HEK293 (cell line): ENCODE data around the gene HMCN2.

Experiments
- TCF7L2 ChIP-seq: IDR thresholded peaks from 2 replicates; pipeline ENCODE4 v1.6.1; 2011; ENCODE audit warnings: low read depth, mild to moderate bottlenecking, inconsistent platforms, low read length, moderate library complexity, borderline replicate concordance
- ZBTB21 ChIP-seq: fragments of 450-650 bp; formaldehyde crosslinking; IDR thresholded peaks from 2 replicates; pipeline ENCODE4 v1.5.1; 2017; ENCODE audit warnings: missing biosample characterization, missing genetic modification characterization
- ZBTB8A ChIP-seq: fragments of 450-650 bp; formaldehyde crosslinking; IDR thresholded peaks from 2 replicates; pipeline ENCODE4 v1.5.1; 2016; ENCODE audit warnings: missing biosample characterization, missing genetic modification characterization
- ZNF121 ChIP-seq: fragments of 450-650 bp; formaldehyde crosslinking; IDR thresholded peaks from 2 replicates; pipeline ENCODE4 v1.5.1; 2016; ENCODE audit warnings: missing biosample characterization, missing genetic modification characterization
- ZNF274 ChIP-seq, 2 experiments: fragments of 200-500 bp in 1 of 2; fragments of 450-650 bp in 1 of 2; sonication (Bioruptor generic) in 1 of 2; formaldehyde crosslinking in 1 of 2; IDR thresholded peaks; 2 replicates each; pipeline versions ENCODE4 v1.5.1 to v1.6.1; 2014 to 2016; ENCODE audit warnings: borderline replicate concordance in 1 of 2, inconsistent platforms in 1 of 2, low read length in 1 of 2, missing biosample characterization in 1 of 2, missing genetic modification characterization in 1 of 2
- ZNF416 ChIP-seq: fragments of 450-650 bp; formaldehyde crosslinking; IDR thresholded peaks from 2 replicates; pipeline ENCODE4 v1.5.1; 2016; ENCODE audit warnings: missing biosample characterization, missing genetic modification characterization
- ZNF513 ChIP-seq: fragments of 450-650 bp; IDR thresholded peaks from 2 replicates; pipeline ENCODE4 v1.5.1; 2018; ENCODE audit warnings: missing biosample characterization, missing genetic modification characterization
- ZNF670 ChIP-seq: fragments of 450-650 bp; formaldehyde crosslinking; IDR thresholded peaks from 2 replicates; pipeline ENCODE4 v1.5.1; 2016; ENCODE audit warnings: missing biosample characterization, missing genetic modification characterization, low read depth
- TF ChIP-seq, protein P1 (sequence below): fragments of 450-650 bp; formaldehyde crosslinking; IDR thresholded peaks from 2 replicates; pipeline ENCODE4 v1.5.1; 2016; ENCODE audit warnings: missing biosample characterization, missing genetic modification characterization
- TF ChIP-seq, protein P2 (sequence below): fragments of 450-650 bp; formaldehyde crosslinking; conservative IDR thresholded peaks from 2 replicates; pipeline ENCODE4 v1.5.1; 2016; ENCODE audit warnings: low read depth, missing biosample characterization, missing genetic modification characterization
- TF ChIP-seq, protein P3 (sequence below): fragments of 450-650 bp; formaldehyde crosslinking; IDR thresholded peaks from 2 replicates; pipeline ENCODE4 v1.5.1; 2016; ENCODE audit warnings: missing biosample characterization, missing genetic modification characterization
- TF ChIP-seq, protein P4 (sequence below): fragments of 450-650 bp; formaldehyde crosslinking; IDR thresholded peaks from 2 replicates; pipeline ENCODE4 v1.5.1; 2016; ENCODE audit warnings: missing biosample characterization, missing genetic modification characterization

DNA sequence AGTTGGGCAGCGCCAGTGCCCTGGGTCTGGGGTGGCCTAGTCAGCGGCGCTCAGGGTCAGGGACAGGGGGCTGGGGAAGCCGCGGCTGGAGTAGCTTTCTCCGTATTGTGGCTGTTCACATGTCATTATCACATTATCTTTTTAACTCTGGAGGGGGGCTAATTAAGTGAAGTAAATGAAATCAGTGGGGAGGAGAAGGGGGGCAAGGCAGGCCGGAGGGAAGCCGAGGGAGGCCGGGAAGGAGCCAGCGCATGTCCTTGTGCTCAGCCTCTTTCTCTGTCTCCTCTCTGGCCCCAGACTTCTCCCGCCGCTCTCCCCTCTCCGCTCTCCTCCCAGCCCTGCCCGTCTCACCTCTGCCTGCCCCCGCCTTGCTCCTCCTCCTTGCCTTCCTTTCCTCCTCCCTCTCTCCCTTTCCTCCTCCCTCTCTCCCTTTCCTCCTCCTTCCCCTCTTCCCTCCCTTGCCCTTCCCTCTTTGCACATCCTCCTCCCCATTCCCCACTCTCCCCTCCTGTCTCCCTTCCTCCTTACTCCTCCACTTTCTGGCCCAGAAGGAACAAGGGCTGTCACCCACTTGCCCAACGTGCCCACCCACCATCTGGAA is 217.9 kb downstream of the HMCN2 start:
- TF ChIP-seq ZNF121 (tag by site-specific recombination) (no peak), ZNF513 (tag by site-specific recombination) (no peak), ZBTB21 (tag by site-specific recombination) (no peak), ZNF670 (no peak), ZNF274 (IDR thresholded peaks at IDR 0.05; ENCODE audit: low read length) (no peak), ZNF274 (tag by site-specific recombination; IDR thresholded peaks at IDR 0.05; ENCODE audit: borderline replicate concordance) (no peak), ZBTB8A (tag by site-specific recombination) (no peak), TCF7L2 (no peak), ZNF416 (tag by site-specific recombination) (no peak)
- TF ChIP-seq, protein P1, sequence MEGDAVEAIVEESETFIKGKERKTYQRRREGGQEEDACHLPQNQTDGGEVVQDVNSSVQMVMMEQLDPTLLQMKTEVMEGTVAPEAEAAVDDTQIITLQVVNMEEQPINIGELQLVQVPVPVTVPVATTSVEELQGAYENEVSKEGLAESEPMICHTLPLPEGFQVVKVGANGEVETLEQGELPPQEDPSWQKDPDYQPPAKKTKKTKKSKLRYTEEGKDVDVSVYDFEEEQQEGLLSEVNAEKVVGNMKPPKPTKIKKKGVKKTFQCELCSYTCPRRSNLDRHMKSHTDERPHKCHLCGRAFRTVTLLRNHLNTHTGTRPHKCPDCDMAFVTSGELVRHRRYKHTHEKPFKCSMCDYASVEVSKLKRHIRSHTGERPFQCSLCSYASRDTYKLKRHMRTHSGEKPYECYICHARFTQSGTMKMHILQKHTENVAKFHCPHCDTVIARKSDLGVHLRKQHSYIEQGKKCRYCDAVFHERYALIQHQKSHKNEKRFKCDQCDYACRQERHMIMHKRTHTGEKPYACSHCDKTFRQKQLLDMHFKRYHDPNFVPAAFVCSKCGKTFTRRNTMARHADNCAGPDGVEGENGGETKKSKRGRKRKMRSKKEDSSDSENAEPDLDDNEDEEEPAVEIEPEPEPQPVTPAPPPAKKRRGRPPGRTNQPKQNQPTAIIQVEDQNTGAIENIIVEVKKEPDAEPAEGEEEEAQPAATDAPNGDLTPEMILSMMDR (tag by site-specific recombination): no peak
- TF ChIP-seq, protein P2, sequence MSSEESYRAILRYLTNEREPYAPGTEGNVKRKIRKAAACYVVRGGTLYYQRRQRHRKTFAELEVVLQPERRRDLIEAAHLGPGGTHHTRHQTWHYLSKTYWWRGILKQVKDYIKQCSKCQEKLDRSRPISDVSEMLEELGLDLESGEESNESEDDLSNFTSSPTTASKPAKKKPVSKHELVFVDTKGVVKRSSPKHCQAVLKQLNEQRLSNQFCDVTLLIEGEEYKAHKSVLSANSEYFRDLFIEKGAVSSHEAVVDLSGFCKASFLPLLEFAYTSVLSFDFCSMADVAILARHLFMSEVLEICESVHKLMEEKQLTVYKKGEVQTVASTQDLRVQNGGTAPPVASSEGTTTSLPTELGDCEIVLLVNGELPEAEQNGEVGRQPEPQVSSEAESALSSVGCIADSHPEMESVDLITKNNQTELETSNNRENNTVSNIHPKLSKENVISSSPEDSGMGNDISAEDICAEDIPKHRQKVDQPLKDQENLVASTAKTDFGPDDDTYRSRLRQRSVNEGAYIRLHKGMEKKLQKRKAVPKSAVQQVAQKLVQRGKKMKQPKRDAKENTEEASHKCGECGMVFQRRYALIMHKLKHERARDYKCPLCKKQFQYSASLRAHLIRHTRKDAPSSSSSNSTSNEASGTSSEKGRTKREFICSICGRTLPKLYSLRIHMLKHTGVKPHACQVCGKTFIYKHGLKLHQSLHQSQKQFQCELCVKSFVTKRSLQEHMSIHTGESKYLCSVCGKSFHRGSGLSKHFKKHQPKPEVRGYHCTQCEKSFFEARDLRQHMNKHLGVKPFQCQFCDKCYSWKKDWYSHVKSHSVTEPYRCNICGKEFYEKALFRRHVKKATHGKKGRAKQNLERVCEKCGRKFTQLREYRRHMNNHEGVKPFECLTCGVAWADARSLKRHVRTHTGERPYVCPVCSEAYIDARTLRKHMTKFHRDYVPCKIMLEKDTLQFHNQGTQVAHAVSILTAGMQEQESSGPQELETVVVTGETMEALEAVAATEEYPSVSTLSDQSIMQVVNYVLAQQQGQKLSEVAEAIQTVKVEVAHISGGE (tag by site-specific recombination): no peak
- TF ChIP-seq, protein P3, sequence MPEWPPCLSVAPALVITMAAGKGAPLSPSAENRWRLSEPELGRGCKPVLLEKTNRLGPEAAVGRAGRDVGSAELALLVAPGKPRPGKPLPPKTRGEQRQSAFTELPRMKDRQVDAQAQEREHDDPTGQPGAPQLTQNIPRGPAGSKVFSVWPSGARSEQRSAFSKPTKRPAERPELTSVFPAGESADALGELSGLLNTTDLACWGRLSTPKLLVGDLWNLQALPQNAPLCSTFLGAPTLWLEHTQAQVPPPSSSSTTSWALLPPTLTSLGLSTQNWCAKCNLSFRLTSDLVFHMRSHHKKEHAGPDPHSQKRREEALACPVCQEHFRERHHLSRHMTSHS (tag by site-specific recombination): no peak
- TF ChIP-seq, protein P4, sequence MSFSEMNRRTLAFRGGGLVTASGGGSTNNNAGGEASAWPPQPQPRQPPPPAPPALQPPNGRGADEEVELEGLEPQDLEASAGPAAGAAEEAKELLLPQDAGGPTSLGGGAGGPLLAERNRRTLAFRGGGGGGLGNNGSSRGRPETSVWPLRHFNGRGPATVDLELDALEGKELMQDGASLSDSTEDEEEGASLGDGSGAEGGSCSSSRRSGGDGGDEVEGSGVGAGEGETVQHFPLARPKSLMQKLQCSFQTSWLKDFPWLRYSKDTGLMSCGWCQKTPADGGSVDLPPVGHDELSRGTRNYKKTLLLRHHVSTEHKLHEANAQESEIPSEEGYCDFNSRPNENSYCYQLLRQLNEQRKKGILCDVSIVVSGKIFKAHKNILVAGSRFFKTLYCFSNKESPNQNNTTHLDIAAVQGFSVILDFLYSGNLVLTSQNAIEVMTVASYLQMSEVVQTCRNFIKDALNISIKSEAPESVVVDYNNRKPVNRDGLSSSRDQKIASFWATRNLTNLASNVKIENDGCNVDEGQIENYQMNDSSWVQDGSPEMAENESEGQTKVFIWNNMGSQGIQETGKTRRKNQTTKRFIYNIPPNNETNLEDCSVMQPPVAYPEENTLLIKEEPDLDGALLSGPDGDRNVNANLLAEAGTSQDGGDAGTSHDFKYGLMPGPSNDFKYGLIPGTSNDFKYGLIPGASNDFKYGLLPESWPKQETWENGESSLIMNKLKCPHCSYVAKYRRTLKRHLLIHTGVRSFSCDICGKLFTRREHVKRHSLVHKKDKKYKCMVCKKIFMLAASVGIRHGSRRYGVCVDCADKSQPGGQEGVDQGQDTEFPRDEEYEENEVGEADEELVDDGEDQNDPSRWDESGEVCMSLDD (tag by site-specific recombination): no peak
